GM23338 (cell line): Measurements from ENCODE around the gene LDB1. TPM values are rescaled to one million over a fixed set of nuclear protein-coding genes. Genes with fewer than 3 reads are reported as not detected.
A peak's percentile ranks its signal among the peaks of the same experiment; 100 is the strongest.

ENCODE experiments used
- ATAC-seq: fragments of 200-7000 bp; cut with Tn5 transposase; 3 replicates; pipeline ENCODE4 v1.9.1; 2020
- DNase-seq: peaks from one replicate; pipeline ENCODE4 v3.0.0-alpha.2; 2015; ENCODE audit warnings: low spot score
- H2AFZ ChIP-seq: fragments of 200-600 bp; sonication (generic); 2 replicates; pipeline ENCODE4 v1.8.0; 2016; ENCODE audit warnings: antibody characterized with exemption, mild to moderate bottlenecking, moderate library complexity
- H3F3A ChIP-seq: fragments of 200-600 bp; sonication (generic); replicated peaks from 2 replicates; pipeline ENCODE4 v1.8.0; 2017; ENCODE audit warnings: antibody characterized with exemption, mixed run types, low read depth
- H3K27ac ChIP-seq: fragments of 200-600 bp; sonication (generic); 2 replicates; pipeline ENCODE4 v1.6.1; 2016; ENCODE audit warnings: low read depth
- H3K27me3 ChIP-seq: fragments of 200-600 bp; sonication (generic); 2 replicates; pipeline ENCODE4 v1.8.0; 2016; ENCODE audit warnings: mild to moderate bottlenecking, mixed run types, moderate library complexity; ENCODE audit not compliant: insufficient read depth
- H3K36me3 ChIP-seq: fragments of 200-600 bp; sonication (generic); 2 replicates; pipeline ENCODE4 v1.8.0; 2016; ENCODE audit warnings: mild to moderate bottlenecking; ENCODE audit not compliant: insufficient read depth
- H3K4me1 ChIP-seq: fragments of 200-600 bp; sonication (generic); 2 replicates; pipeline ENCODE4 v1.8.0; 2016; ENCODE audit warnings: mild to moderate bottlenecking, moderate library complexity; ENCODE audit not compliant: insufficient read depth
- H3K4me2 ChIP-seq: fragments of 200-600 bp; sonication (generic); 2 replicates; pipeline ENCODE4 v1.7.1; 2017; ENCODE audit warnings: mixed run types
- H3K4me3 ChIP-seq: fragments of 200-600 bp; sonication (generic); 2 replicates; pipeline ENCODE4 v1.6.1; 2016; ENCODE audit warnings: mixed run types
- H3K79me2 ChIP-seq: fragments of 200-600 bp; sonication (generic); replicated peaks from 2 replicates; pipeline ENCODE4 v1.8.0; 2017; ENCODE audit warnings: mild to moderate bottlenecking; ENCODE audit not compliant: insufficient read depth
- H3K9me2 ChIP-seq: fragments of 200-600 bp; sonication (generic); 2 replicates; pipeline ENCODE4 v1.8.0; 2017; ENCODE audit not compliant: insufficient read depth
- H4K20me1 ChIP-seq: fragments of 200-600 bp; sonication (generic); replicated peaks from 2 replicates; pipeline ENCODE4 v1.8.0; 2017; ENCODE audit warnings: mild to moderate bottlenecking; ENCODE audit not compliant: insufficient read depth
- H3K27ac Mint-ChIP-seq: 2 replicates; pipeline ENCODE4 v1.8.0; 2020; ENCODE audit warnings: inconsistent platforms, mild to moderate bottlenecking, moderate library complexity, mixed read lengths
- H3K27me3 Mint-ChIP-seq: 3 replicates; pipeline ENCODE4 v1.8.0; 2022; ENCODE audit warnings: low read depth, mild to moderate bottlenecking, moderate library complexity, mixed read lengths, inconsistent platforms; ENCODE audit not compliant: insufficient read depth, poor library complexity
- H3K36me3 Mint-ChIP-seq: 3 replicates; pipeline ENCODE4 v1.8.0; 2021; ENCODE audit warnings: low read depth, mild to moderate bottlenecking, inconsistent platforms, moderate library complexity, mixed read lengths
- H3K4me1 Mint-ChIP-seq: 3 replicates; pipeline ENCODE4 v1.8.0; 2020; ENCODE audit warnings: mild to moderate bottlenecking, inconsistent platforms, mixed read lengths
- H3K4me3 Mint-ChIP-seq: 3 replicates; pipeline ENCODE4 v1.8.0; 2021; ENCODE audit warnings: moderate library complexity, mild to moderate bottlenecking, inconsistent platforms, mixed read lengths
- H3K9me3 Mint-ChIP-seq: 3 replicates; pipeline ENCODE4 v1.8.0; 2020; ENCODE audit warnings: moderate library complexity, mild to moderate bottlenecking, inconsistent platforms, mixed read lengths
- CTCF ChIP-seq, 2 experiments: fragments of 200-600 bp in 1 of 2; sonication (generic) in 1 of 2; conservative IDR thresholded peaks; 2 replicates each; pipeline versions ENCODE4 v1.5.1 to v1.6.1; 2016 to 2017; ENCODE audit warnings: antibody characterized with exemption in 2 of 2, low read depth in 2 of 2, mild to moderate bottlenecking in 2 of 2, moderate library complexity in 1 of 2
- ETS1 ChIP-seq: IDR thresholded peaks from 2 replicates; pipeline ENCODE4 v1.6.1; 2016; ENCODE audit warnings: antibody characterized with exemption
- ZNF114 ChIP-seq: fragments of 250-450 bp; sonication (Bioruptor Pico); IDR thresholded peaks from 2 replicates; pipeline ENCODE4 v1.5.0; 2020; ENCODE audit warnings: mild to moderate bottlenecking, moderate library complexity
- ZNF331 ChIP-seq: fragments of 250-450 bp; sonication (Bioruptor Pico); IDR thresholded peaks from 2 replicates; pipeline ENCODE4 v1.5.0; 2020; ENCODE audit warnings: low read depth, mild to moderate bottlenecking, moderate library complexity
- polyA plus RNA-seq: library from polyadenylated mRNA; unstranded; fragments of >200 nt; fragmentation: Nextera tagmentation; extraction: Ambion mirVana; gene quantifications from 2 replicates; pipeline ENCODE4 v1.2.1, GENCODE V29; 2016
- total RNA-seq: library from RNA; depleted of rRNA; stranded (reverse); fragments of >200 nt; shearing (Covaris generic); gene quantifications from 2 replicates; pipeline ENCODE4 v1.2.3, GENCODE V29; 2014

LDB1 gene
- total and polyA plus RNA-seq, 2 experiments from 2014 or later: 16.3 to 69.3 TPM

- Histone ChIP-seq H3K27me3 (no peaks in the 10 kb centered on the region), H3K36me3 (peaks cover 30% of the 10 kb centered on the region), H3K27ac (0 out of 2 replicates have a peak overlapping the region, but pooled peaks have one; percentile 39), H3K4me2 (peak overlapping the region; percentile 97), H4K20me1 (peaks cover 39% of the 10 kb centered on the region), H3K4me1 (peaks cover 38% of the 10 kb centered on the region), H2AFZ (no peak overlapping the region), H3K4me3 (peak overlapping the region; percentile 95), H3K9me2 (no peaks in the 10 kb centered on the region), H3F3A (peaks cover 25% of the 10 kb centered on the region; the same call in 1 of the 2 replicates), H3K79me2 (peaks cover 60% of the 10 kb centered on the region)
- peaks cover 48% of the 10 kb centered on the region for H3K36me3 Mint-ChIP-seq
- peaks cover 11% of the 10 kb centered on the region for H3K27me3 Mint-ChIP-seq
- peaks cover 47% of the 10 kb centered on the region for H3K4me1 Mint-ChIP-seq
- no peak overlapping the region; the same call in 1 of the 2 replicates for H3K27ac Mint-ChIP-seq
- DNase-seq (peak; percentile 77), ATAC-seq (peak; percentile 14)
- H3K9me3 Mint-ChIP-seq: no peaks in the 10 kb centered on the region; the same call in 1 of the 3 replicates
- TF ChIP-seq ZNF331 (CRISPR knock-in tag): no peak
- peak; percentile 58 to 65 for TF ChIP-seq CTCF (conservative IDR thresholded peaks at IDR 0.05; ENCODE audit: low read depth in 2 of 2)
- H3K4me3 Mint-ChIP-seq: peak overlapping the region; percentile 89; the same call in 2 of the 3 replicates
Observed at GRCh38 chr10:102112210-102112817, 7.9 kb downstream of the LDB1 start.

GRCh38 chr10:102111276-102111675 is 8.9 kb downstream of the LDB1 start:
- DNase-seq (no peak), ATAC-seq (no peak)
- Histone ChIP-seq H3K4me1 (peaks cover 28% of the 10 kb centered on the region), H3K9me2 (no peaks in the 10 kb centered on the region), H4K20me1 (peaks cover 39% of the 10 kb centered on the region), H3K27ac (no peak overlapping the region), H3K36me3 (peaks cover 30% of the 10 kb centered on the region), H3K27me3 (no peaks in the 10 kb centered on the region), H2AFZ (no peak overlapping the region), H3K4me2 (no peak overlapping the region), H3F3A (peaks cover 20% of the 10 kb centered on the region; the same call in 1 of the 2 replicates), H3K4me3 (no peak overlapping the region), H3K79me2 (peaks cover 50% of the 10 kb centered on the region)
- H3K9me3 Mint-ChIP-seq: no peaks in the 10 kb centered on the region; the same call in 1 of the 3 replicates
- TF ChIP-seq ZNF114 (CRISPR knock-in tag) (no peak), ETS1 (no peak), CTCF (conservative IDR thresholded peaks at IDR 0.05; ENCODE audit: low read depth in 2 of 2) (no peak)
- no peak overlapping the region for H3K4me3 Mint-ChIP-seq
- H3K27me3 Mint-ChIP-seq: peaks cover 11% of the 10 kb centered on the region
- H3K36me3 Mint-ChIP-seq: peaks cover 53% of the 10 kb centered on the region
- no peak overlapping the region for H3K27ac Mint-ChIP-seq
- peaks cover 39% of the 10 kb centered on the region for H3K4me1 Mint-ChIP-seq
